GM19395 (cell line): ENCODE results near the gene ISLR.

ENCODE experiments used
- ATAC-seq: cut with Tn5 transposase; IDR thresholded peaks from one replicate; pipeline ENCODE4 v1.9.1; 2021; ENCODE audit warnings: mild to moderate bottlenecking, moderate library complexity; ENCODE audit not compliant: unreplicated experiment

ISLR gene, protein sequence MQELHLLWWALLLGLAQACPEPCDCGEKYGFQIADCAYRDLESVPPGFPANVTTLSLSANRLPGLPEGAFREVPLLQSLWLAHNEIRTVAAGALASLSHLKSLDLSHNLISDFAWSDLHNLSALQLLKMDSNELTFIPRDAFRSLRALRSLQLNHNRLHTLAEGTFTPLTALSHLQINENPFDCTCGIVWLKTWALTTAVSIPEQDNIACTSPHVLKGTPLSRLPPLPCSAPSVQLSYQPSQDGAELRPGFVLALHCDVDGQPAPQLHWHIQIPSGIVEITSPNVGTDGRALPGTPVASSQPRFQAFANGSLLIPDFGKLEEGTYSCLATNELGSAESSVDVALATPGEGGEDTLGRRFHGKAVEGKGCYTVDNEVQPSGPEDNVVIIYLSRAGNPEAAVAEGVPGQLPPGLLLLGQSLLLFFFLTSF

DNA sequence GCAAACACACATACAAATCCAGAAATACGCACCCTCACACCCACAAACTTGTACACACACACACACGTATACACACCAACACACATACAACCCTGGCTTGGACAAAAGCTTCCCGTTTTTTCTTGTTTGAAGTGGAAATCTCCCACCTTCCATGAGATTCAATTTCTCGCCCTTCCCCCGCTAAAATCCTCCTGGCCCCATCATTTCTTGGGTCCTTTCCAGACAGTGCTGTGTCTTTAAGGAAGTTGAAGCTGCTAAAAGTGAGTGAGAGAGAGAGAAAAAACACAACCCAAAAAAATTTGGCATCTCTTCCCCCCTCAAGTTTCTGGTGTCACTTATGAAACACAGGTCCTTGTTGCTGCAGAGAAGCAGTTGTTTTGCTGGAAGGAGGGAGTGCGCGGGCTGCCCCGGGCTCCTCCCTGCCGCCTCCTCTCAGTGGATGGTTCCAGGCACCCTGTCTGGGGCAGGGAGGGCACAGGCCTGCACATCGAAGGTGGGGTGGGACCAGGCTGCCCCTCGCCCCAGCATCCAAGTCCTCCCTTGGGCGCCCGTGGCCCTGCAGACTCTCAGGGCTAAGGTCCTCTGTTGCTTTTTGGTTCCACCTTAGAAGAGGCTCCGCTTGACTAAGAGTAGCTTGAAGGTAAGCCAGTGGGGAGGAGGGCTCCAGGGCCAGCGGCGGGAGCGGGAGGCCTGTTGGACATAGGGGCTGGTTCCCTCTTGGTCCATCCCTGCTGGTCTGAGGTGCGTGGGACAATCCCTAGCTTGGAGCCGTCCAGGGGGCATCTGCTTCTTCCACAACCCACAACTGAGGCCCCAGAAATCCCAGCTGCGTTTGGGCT, at the start of gene ISLR:
Gene ISLR (plus strand): TSS at position 331 of the 839 bp plus-strand sequence. CDS start 1,149 bp downstream, outside the sequence.
- ATAC-seq: no peak

DNA sequence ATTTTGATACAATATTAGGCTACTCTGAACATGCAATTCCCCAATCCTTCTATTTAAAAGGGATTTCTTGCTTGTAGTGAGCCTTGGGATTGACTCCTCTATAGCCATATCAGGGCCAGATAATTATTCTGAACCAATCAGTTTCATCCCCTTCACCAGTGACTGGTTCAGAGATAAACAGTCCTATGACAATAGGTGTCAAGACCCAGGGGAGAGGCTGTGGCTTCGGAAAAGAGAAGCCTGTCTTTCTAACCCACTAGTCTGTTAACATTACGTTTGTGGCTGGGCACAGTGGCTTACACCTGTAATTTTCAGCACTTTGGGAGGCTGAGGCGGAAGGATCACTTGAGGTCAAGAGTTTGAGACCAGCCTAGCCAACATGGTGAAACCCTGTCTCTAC, 49.3 kb upstream of the ISLR start:
- no peak for ATAC-seq

DNA sequence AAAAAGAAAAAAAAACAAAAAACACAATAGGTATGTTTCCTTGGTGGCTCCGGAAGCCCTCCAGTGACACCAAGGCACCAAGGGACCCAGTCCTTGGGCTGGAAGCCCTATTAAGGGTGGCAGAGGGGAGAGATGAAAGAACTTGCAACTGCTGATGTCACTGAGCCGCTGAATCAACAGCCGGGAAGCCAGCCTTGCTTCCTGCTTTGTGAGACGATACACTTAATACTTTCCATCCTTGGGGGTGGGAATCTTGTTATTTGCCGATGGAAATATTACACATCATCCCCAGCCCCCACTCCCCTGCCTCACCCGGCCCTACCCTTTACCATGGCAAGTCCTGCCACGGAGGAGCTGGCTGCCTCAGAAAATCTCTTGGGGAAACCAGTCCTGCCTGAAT, 48.8 kb upstream of the ISLR start:
- ATAC-seq: no peak

DNA sequence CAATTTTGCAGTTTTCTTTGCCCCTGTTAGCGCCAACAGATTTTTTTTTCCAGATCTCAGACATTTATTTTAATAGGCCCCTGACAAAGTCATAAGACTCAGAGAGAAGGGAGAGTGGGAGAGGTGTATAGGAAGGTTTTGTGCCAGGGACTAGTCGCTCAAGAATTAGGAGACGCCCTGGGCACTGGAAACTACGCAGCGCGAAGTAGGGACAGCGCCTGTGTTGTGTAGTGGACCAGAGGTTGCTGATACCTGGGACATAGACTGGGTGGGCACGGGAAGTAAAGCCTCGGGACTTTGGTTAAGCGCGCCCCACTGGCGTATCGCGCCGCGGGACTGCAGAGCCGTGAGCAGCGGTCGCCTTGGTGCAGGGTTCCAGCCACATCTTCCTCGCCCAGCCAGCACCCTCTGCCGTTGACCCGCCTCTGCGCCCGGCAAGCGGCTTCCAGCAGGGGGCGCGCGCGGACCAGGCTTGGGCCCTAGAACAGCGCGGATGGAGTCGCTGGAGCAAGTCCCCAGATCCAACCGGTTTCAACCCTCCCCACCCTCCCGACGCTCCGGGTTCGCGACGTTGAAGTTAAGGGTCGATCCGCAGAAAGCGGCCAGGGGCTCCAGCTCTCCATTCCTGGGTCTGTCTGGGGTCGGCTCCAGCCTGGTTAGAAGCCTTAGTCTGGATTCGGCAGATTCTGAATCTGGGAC, 46.1 kb upstream of the ISLR start:
- no peak for ATAC-seq

DNA sequence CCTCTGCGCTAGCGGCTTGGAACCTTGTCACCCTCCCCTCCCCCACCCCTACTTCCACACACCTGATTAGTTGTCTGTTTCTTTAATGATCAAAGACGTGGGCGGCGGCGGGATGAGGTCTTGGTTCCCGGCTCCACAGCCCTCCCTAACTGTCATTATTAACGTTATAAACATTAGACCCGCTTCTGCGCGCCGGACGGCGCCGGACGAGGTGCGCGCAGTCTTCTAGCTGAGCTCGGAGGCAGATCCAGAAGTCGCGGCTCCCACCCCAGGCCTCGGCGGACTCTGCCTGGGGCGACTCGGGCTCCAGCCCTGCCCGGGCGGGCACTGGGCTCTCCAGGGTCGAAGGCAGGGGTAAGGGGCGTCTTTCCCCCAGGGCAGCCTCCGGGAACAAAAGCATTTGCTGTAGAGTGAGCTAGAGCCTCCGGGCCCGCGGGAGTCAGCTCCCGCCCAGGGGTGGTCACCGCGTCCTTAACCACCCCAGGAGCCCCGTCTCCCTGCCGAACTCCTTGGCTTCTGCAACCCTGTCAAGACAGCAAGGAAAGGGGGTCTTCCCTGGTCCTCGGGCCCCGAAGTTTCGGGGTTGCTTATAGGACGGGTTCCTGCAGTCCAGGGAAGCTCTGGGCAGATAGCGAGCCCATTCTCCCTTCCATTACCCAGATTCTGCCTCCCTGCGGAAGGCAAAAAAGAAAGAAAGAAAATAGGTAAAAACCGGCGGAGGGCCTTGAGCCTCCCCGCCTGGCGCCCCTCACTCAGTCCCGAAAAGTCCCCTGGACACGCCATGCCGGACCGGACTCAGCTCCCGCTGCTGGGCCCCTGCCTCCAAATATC, 45.3 kb upstream of the ISLR start:
- ATAC-seq: no peak

DNA sequence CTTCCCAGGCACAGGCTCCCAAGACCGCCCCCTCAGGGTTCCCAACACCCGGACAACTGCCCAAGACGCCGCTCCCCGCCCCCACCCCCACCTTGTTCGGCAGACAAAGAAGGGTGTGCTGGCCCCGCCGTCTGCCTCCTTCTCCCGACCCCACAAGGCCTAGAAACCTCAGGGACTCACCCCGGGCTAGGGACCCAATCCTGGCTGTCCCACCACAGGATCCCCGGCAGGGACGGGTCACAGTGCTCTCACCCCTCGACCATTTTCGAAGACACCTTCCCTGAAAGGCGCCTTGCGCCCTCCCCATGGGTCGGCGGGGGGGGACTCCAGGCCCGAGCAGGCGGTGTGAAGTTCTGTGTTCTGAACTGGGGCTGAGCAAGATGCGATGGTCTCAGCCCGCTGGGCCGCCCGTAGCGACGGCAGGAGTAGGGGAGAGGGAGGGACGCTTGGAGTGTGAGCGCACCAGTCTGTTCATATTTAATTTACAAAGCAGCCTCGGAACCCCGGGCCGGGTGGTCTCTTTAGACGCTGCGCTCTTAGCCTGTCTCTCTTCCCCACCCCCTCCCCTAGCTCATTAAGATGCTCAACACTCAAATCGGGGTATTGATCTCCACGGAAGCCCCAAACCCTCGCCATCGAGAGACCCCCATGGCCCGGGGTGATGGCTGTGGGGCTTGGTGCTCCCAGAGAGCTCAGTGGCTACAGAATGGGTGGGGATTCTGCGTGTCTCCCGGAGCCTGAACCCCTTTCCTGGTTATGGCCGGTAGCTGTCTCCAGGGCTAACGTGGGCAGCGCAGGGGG, 44.5 kb upstream of the ISLR start:
- no peak for ATAC-seq

DNA sequence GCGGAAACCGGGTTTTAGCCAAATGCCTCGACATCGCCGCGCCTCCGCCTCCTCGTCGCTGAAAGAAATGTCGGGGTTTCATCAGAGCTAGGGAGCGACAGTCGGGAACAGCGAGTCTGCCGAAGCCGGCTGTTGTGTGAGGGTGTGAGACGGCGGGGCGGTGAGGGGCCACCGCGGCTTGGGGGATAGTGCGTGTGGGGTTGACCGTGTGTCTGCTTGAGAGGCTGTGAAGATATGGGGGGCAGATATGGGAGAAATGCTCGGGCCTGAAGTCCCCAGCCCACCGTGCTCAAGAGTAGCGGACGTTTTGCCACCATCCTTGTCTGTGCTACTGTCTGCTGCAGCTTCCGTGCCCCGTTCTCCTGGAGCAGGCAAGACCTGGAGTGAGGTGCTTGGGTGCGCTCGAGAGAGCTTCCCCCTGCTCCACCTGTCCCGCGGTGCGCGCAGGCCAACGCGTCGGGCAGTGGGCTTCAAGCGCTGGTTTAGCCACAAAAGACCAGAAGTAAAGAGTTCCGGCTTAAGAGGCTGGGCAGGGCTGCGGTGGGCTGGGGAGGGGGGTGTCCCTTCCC, 43.8 kb upstream of the ISLR start:
- no peak for ATAC-seq

DNA sequence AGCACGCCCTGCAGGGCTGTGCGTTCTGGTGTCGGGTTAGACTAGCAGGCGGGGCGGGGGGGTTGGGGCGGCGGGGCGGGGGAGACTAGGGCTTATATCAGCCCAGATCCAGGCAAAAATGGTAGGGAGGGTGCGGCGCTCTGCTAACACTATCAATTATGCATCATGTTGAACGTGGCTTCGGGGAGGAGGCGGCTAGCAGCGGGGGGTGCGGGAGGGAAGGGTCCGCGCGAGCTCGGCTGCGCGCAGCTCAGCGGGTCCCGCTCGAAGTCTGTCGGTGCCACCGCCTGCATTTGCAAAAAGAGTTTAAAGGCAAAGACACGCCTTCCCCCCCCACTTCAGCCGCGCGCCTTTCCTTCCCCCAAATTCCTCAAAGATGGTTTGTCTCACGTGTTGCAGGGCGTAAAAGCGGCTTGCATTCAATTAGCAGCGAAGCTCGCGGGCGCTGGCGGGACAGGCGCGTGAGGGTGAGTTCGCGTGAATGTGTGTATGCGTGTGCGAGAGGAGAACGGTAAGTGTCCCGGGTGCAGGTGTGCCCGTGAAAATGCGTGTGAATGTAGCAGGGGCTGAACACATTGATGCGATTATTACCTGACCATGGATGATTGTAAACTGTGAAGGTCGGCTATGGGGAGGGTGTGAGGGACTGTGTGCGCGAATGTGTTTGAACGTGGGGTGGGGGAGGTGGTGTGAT, 43.2 kb upstream of the ISLR start, which contains the start of gene ISLR2:
Gene ISLR2 (plus strand): TSS at position 432 of the 694 bp plus-strand sequence. CDS start 2,169 bp downstream, outside the sequence.
- no peak for ATAC-seq

DNA sequence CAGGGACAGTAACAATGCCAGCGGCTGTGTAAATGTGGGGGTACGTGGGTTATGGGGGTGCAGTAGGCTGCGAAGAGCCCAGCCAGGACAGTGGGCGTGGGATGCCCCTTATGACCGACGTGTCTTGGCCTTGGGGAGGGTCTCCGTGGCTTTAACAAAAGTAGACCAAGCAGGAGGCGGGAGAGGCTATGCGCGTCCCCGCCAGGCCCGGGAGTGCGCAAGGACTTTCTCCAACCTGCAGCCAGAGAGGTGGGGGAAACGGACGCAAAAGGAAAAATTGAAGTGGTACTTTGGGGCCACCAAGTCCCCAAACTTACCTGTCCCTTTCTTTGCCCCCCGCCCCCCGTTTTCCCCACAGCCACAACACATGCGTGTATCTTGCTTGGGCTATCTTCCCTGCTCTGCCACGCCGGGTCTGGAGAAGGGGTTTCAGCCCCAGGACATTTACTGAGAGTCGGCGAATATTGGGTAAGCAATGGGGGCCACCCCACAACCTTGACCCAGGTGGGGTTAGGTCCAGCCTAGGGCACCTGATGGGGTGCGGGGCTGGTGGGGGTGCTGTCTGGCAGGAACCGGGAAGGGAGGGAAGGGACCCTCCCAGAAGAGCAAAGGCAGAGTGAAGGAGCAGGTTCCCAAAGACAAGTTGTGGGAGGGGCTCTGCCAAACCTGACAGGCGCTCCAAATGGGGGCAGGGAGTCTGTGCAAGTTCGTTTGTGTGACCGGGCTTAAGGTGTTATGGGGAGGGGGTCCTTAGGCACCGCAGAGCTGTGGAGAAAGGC, 42.5 kb upstream of the ISLR start:
- no peak for ATAC-seq

DNA sequence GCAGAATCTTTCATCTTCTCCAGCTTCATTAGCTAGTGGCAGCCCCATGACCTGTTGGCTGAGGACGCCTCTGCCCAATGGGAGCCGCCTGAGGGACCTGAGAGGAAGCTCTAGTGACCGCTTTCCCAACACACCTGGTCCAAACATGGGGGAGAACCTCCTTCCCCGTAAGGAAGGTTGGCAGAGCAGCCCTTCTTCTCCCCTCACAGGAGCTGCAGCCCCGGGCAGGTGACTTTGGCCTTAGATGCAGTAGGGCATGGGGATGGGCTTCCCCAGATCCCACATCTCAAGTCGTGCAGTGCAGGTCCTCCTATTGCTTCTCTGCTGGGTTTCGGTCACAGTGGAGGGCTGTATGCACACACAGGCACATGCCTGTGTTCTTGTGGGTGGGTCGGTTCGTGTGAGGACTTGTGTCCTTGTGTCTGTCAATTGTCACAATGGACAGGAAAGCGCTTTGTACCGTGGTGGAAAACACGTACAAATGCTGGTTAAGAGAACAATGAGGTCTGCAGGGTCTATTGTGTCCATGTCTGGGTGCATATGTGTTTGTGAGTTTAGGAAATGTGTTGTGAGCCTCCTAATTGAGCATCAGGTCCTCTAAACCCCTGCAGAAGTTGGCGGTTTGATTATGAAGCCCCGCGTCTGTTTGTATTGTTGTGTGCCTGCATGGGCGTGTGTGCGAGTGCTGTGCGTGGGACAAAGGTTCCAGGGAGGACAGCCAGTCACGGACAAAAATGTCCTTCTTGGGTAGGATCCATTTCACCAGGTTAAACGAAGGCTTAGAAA, 41.7 kb upstream of the ISLR start:
- no peak for ATAC-seq

DNA sequence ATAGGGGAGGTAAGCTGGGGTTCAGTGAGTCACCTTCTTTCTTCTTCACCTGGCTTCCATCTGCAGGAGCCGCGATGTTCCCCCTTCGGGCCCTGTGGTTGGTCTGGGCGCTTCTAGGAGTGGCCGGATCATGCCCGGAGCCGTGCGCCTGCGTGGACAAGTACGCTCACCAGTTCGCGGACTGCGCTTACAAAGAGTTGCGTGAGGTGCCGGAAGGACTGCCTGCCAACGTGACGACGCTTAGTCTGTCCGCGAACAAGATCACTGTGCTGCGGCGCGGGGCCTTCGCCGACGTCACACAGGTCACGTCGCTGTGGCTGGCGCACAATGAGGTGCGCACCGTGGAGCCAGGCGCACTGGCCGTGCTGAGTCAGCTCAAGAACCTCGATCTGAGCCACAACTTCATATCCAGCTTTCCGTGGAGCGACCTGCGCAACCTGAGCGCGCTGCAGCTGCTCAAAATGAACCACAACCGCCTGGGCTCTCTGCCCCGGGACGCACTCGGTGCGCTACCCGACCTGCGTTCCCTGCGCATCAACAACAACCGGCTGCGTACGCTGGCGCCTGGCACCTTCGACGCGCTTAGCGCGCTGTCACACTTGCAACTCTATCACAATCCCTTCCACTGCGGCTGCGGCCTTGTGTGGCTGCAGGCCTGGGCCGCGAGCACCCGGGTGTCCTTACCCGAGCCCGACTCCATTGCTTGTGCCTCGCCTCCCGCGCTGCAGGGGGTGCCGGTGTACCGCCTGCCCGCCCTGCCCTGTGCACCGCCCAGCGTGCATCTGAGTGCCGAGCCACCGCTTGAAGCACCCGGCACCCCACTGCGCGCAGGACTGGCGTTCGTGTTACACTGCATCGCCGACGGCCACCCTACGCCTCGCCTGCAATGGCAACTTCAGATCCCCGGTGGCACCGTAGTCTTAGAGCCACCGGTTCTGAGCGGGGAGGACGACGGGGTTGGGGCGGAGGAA, 40.5 kb upstream of the ISLR start:
- no peak for ATAC-seq

DNA sequence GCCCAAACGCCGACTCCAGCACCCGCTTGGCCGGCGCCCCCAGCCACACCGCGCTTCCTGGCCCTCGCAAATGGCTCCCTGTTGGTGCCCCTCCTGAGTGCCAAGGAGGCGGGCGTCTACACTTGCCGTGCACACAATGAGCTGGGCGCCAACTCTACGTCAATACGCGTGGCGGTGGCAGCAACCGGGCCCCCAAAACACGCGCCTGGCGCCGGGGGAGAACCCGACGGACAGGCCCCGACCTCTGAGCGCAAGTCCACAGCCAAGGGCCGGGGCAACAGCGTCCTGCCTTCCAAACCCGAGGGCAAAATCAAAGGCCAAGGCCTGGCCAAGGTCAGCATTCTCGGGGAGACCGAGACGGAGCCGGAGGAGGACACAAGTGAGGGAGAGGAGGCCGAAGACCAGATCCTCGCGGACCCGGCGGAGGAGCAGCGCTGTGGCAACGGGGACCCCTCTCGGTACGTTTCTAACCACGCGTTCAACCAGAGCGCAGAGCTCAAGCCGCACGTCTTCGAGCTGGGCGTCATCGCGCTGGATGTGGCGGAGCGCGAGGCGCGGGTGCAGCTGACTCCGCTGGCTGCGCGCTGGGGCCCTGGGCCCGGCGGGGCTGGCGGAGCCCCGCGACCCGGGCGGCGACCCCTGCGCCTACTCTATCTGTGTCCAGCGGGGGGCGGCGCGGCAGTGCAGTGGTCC, 39.7 kb upstream of the ISLR start:
- no peak for ATAC-seq

DNA sequence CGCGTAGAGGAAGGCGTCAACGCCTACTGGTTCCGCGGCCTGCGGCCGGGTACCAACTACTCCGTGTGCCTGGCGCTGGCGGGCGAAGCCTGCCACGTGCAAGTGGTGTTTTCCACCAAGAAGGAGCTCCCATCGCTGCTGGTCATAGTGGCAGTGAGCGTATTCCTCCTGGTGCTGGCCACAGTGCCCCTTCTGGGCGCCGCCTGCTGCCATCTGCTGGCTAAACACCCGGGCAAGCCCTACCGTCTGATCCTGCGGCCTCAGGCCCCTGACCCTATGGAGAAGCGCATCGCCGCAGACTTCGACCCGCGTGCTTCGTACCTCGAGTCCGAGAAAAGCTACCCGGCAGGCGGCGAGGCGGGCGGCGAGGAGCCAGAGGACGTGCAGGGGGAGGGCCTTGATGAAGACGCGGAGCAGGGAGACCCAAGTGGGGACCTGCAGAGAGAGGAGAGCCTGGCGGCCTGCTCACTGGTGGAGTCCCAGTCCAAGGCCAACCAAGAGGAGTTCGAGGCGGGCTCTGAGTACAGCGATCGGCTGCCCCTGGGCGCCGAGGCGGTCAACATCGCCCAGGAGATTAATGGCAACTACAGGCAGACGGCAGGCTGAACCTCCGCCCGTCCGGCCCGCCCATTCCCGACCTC, 39.0 kb upstream of the ISLR start:
- ATAC-seq: no peak

DNA sequence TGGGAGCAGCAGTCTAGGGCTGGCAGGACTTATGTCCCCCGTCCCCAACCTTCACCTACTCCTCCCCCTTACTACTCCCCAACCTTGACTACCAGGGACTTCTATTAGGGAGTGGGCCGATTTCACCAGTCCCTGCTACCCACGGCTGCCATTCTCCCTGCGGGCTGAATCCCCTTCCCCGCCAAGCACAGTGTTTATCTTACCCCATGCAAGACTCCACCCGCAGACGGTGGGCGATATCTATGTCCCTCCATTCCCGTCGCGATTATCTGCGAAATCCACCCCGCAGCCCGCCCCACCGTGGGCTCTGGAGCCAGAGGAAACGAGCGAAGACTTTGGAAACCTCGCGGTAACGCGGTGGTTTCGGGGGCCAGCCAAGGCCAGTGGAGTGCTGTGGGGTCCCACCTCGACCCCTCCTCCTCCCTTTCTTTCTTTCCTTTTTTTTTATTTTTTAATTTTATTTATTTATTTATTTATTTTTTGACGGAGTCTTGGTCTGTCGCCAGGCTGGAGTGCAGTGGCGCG, 38.4 kb upstream of the ISLR start:
- ATAC-seq: no peak

DNA sequence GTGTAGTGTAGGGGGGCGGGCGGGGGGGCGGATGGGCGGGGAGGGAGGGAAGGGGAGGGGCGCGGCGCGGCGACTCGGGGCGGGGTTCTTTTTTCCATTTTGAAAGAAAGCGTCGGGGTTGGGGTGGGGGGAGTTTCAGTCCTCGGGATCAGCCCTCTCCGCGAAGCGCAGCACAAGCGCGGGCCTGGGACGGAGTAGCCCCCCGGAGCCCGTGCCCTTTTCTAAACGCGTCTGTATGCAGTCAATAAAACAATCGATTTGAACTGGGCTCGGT, 37.0 kb upstream of the ISLR start:
- ATAC-seq: no peak
